GM18868 (cell line): ENCODE results near the gene TCF7L1.

ENCODE experiments used
- ATAC-seq: cut with Tn5 transposase; IDR thresholded peaks from one replicate; pipeline ENCODE4 v1.9.1; 2021; ENCODE audit warnings: mild to moderate bottlenecking, moderate library complexity; ENCODE audit not compliant: unreplicated experiment

TCF7L1 gene

GRCh38 chr2:85160966-85161960, 28.1 kb downstream of the TCF7L1 start:
- no peak for ATAC-seq

- no peak for ATAC-seq
Measured at GRCh38 chr2:85162746-85163301, 29.6 kb downstream of the TCF7L1 start.

GRCh38 chr2:85163675-85164074, 30.5 kb downstream of the TCF7L1 start:
- ATAC-seq, result no peak

- ATAC-seq, result no peak
Measured at GRCh38 chr2:85164145-85164569, 31.0 kb downstream of the TCF7L1 start.

GRCh38 chr2:85165088-85165690, 32.0 kb downstream of the TCF7L1 start:
- no peak for ATAC-seq

GRCh38 chr2:85166021-85166420, 32.8 kb downstream of the TCF7L1 start:
- no peak for ATAC-seq

- no peak for ATAC-seq
Measured at GRCh38 chr2:85167479-85167878, 34.3 kb downstream of the TCF7L1 start.

GRCh38 chr2:85168942-85169341, 35.8 kb downstream of the TCF7L1 start:
- no peak for ATAC-seq

- no peak for ATAC-seq
Measured at GRCh38 chr2:85169581-85169980, 36.4 kb downstream of the TCF7L1 start.

GRCh38 chr2:85170938-85171475, 37.8 kb downstream of the TCF7L1 start:
- ATAC-seq, result no peak

GRCh38 chr2:85171916-85172315, 38.7 kb downstream of the TCF7L1 start:
- ATAC-seq, result no peak

- ATAC-seq, result no peak
Measured at GRCh38 chr2:85173909-85174308, 40.7 kb downstream of the TCF7L1 start.

GRCh38 chr2:85174943-85175342, 41.8 kb downstream of the TCF7L1 start:
- no peak for ATAC-seq

- no peak for ATAC-seq
Measured at GRCh38 chr2:85175369-85176299, 42.4 kb downstream of the TCF7L1 start.

GRCh38 chr2:85177031-85177824, 44.0 kb downstream of the TCF7L1 start:
- ATAC-seq, result no peak

GRCh38 chr2:85178154-85178553, 45.0 kb downstream of the TCF7L1 start:
- no peak for ATAC-seq

GRCh38 chr2:85178980-85179411, 45.8 kb downstream of the TCF7L1 start:
- ATAC-seq, result no peak

- no peak for ATAC-seq
Measured at GRCh38 chr2:85179541-85179940, 46.3 kb downstream of the TCF7L1 start.

- ATAC-seq, result no peak
Measured at GRCh38 chr2:85180322-85181133, 47.3 kb downstream of the TCF7L1 start.
